Measurements from ENCODE around the gene GPC3. TPM values are rescaled to one million over a fixed set of nuclear protein-coding genes. Genes with fewer than 3 reads are reported as not detected.

The GPC3 gene
- total and polyA plus RNA-seq, 2 experiments from 2014 or later, result 36.8 to 60.1 TPM

DNA sequence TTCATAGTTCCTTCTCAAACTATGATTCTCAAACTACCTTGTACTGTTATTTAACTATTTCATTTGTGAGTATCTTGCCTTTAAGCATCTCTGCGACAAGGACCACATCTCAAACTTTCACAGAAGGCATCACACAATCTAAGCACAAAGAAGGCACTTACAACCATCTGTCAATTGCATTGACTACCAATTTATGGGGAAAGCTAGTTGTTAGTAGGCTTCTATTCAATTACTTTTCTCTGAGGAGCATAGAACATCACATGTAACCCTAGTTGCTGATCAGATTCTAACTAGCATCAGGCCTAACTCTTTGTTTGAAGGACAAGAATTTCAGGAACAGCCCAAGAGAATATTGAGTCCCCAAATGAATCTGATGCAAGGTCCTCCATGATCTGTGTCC is 74.9 kb downstream of the GPC3 start (continued):
- TF ChIP-seq ZNF462 (CRISPR knock-in tag; IDR thresholded peaks at IDR 0.05), result no peak
- no peak for TF ChIP-seq JUNB (IDR thresholded peaks at IDR 0.05; ENCODE audit: unreplicated experiment)
- TF ChIP-seq ZNF114 (CRISPR knock-in tag; IDR thresholded peaks at IDR 0.05), result no peak
- TF ChIP-seq NANOG (IDR thresholded peaks at IDR 0.05; ENCODE audit: borderline replicate concordance), result no peak

DNA sequence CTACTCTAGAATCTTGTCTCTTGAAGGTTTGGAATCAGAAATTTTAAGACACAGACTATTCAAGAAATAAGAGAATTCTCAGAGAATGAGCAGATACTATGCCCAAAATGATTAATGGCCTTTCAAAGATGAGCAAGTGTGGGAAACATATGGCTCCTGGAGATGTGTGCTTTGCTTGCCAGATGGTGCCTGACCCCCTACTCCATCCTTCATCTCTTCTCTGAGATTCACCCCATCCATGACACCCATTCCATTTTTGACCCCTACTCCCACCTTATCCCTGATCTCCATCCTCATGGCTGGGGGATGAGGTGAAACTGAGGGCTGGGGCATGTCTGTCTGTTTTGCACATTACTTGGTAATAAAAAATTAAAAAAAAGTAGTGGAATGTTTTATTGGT is 75.5 kb downstream of the GPC3 start:
- H3K36me3 Mint-ChIP-seq (ENCODE audit: low read depth), result no peaks in the 10 kb centered on the region
- no peaks in the 10 kb centered on the region for H4K20me1 ChIP-seq (replicated peaks; ENCODE audit: insufficient read depth)
- H3K4me1 Mint-ChIP-seq, result peaks cover 17% of the 10 kb centered on the region
- 0 out of 2 replicates have a peak, but pooled peaks cover 3% of the 10 kb centered on the region for H3F3A ChIP-seq (replicated peaks; ENCODE audit: low read depth)
- no peak overlapping the region for H3K27ac Mint-ChIP-seq
- H3K27ac ChIP-seq (ENCODE audit: low read depth), result no peak overlapping the region
- no peak overlapping the region for H3K4me3 ChIP-seq
- no peaks in the 10 kb centered on the region for H3K9me3 Mint-ChIP-seq
- no peaks in the 10 kb centered on the region for H3K27me3 ChIP-seq (ENCODE audit: insufficient read depth)
- no peak overlapping the region for H3K4me3 Mint-ChIP-seq
- H3K36me3 ChIP-seq (ENCODE audit: insufficient read depth), result no peaks in the 10 kb centered on the region
- no peak overlapping the region for H3K4me2 ChIP-seq
- ATAC-seq (no peak), DNase-seq (ENCODE audit: low spot score) (no peak)
- peaks cover 2% of the 10 kb centered on the region for H3K27me3 Mint-ChIP-seq (ENCODE audit: insufficient read depth, low read depth, poor library complexity)
- no peak overlapping the region for H2AFZ ChIP-seq
- peaks cover 17% of the 10 kb centered on the region for H3K4me1 ChIP-seq (ENCODE audit: insufficient read depth)
- H3K9me2 ChIP-seq (ENCODE audit: insufficient read depth), result no peaks in the 10 kb centered on the region
- no peaks in the 10 kb centered on the region for H3K79me2 ChIP-seq (replicated peaks; ENCODE audit: insufficient read depth)
- TF ChIP-seq ZNF462 (CRISPR knock-in tag; IDR thresholded peaks at IDR 0.05) (no peak), NANOG (IDR thresholded peaks at IDR 0.05; ENCODE audit: borderline replicate concordance) (no peak), ZNF114 (CRISPR knock-in tag; IDR thresholded peaks at IDR 0.05) (no peak), CREB1 (CRISPR knock-in tag; IDR thresholded peaks at IDR 0.05; ENCODE audit: low read depth) (no peak), EZH2phosphoT487 (IDR thresholded peaks at IDR 0.05; ENCODE audit: unreplicated experiment) (no peak)
- TF ChIP-seq, protein P1, sequence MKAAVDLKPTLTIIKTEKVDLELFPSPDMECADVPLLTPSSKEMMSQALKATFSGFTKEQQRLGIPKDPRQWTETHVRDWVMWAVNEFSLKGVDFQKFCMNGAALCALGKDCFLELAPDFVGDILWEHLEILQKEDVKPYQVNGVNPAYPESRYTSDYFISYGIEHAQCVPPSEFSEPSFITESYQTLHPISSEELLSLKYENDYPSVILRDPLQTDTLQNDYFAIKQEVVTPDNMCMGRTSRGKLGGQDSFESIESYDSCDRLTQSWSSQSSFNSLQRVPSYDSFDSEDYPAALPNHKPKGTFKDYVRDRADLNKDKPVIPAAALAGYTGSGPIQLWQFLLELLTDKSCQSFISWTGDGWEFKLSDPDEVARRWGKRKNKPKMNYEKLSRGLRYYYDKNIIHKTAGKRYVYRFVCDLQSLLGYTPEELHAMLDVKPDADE (IDR thresholded peaks at IDR 0.05), result no peak

Data from GM23338 (cell line).